ENCODE data around the gene ANKRD44. TPM values are rescaled to one million over a fixed set of nuclear protein-coding genes. Genes with fewer than 3 reads are reported as not detected.

Gene ANKRD44
- total and polyA plus RNA-seq, 2 of the 8 experiments (the other 6 are each of a cell fraction or from before 2014, with no cell fraction given), result 1.2 to 1.3 TPM

GRCh38 chr2:197146995-197147394, 163.6 kb downstream of the ANKRD44 start:
- Histone ChIP-seq H3K9me3 (ENCODE audit: insufficient read depth in 2 of 2, low read depth in 1 of 2, low read length in 1 of 2) (no peaks in the 10 kb centered on the region), H2BK5ac (ENCODE audit: low read depth, low read length) (no peak overlapping the region), H4K8ac (ENCODE audit: extremely low read depth, insufficient read depth, low read length) (no peak overlapping the region), H2AK5ac (ENCODE audit: low read depth, low read length) (no peak overlapping the region), H4K20me1 (replicated peaks in 1 of 2; ENCODE audit: control insufficient read depth in 1 of 2, insufficient read depth in 2 of 2, low read length in 2 of 2) (no peaks in the 10 kb centered on the region), H3K14ac (ENCODE audit: insufficient read length) (no peak overlapping the region), H2BK120ac (replicated peaks; ENCODE audit: low read depth, low read length) (no peak overlapping the region), H3K36me3 (ENCODE audit: control insufficient read depth in 2 of 4, insufficient read depth in 4 of 4, low read length in 3 of 4) (no peaks in the 10 kb centered on the region), H3K4me1 (replicated peaks in 1 of 4; ENCODE audit: control insufficient read depth in 3 of 4, insufficient read depth in 4 of 4, low read length in 3 of 4) (no peaks in the 10 kb centered on the region), H3K4me2 (ENCODE audit: insufficient read depth in 1 of 2, low read depth in 2 of 2, low read length in 2 of 2) (no peak overlapping the region), H4K91ac (replicated peaks; ENCODE audit: insufficient read length, low read length) (no peak overlapping the region), H2AFZ (ENCODE audit: low read length) (peak overlapping the region; percentile 63; the same call in 1 of the 2 replicates), H3K23me2 (ENCODE audit: low read depth, low read length) (no peaks in the 10 kb centered on the region), H2BK20ac (ENCODE audit: low read length) (no peak overlapping the region), H3K4ac (replicated peaks; ENCODE audit: insufficient read length, low read depth, low read length) (no peak overlapping the region), H3K79me2 (ENCODE audit: control insufficient read depth in 1 of 2, insufficient read depth in 2 of 2, low read length in 2 of 2) (no peaks in the 10 kb centered on the region), H3K18ac (ENCODE audit: extremely low read depth, low read length) (no peak overlapping the region), H4K5ac (ENCODE audit: insufficient read length, low read depth, low read length) (no peak overlapping the region), H3K27ac (ENCODE audit: low read depth, low read length) (no peak overlapping the region), H3K9ac (replicated peaks in 1 of 4; ENCODE audit: extremely low read depth in 1 of 4, low read depth in 3 of 4, low read length in 3 of 4) (no peak overlapping the region; a peak in 1 of 7 replicates), H3K23ac (ENCODE audit: insufficient read length) (no peak overlapping the region), H2BK12ac (ENCODE audit: low read depth, low read length) (no peak overlapping the region), H3K56ac (replicated peaks; ENCODE audit: insufficient read length, low read depth, low read length) (no peak overlapping the region), H3K79me1 (ENCODE audit: low read depth, low read length) (no peaks in the 10 kb centered on the region), H3K4me3 (ENCODE audit: extremely low read depth in 1 of 4, insufficient read depth in 2 of 4, low read depth in 3 of 4, low read length in 4 of 4) (no peak overlapping the region), H2BK15ac (ENCODE audit: low read length) (no peak overlapping the region), H3K27me3 (replicated peaks in 1 of 4; ENCODE audit: control insufficient read depth in 3 of 4, extremely low read depth in 1 of 4, insufficient read depth in 3 of 4, low read length in 3 of 4) (peaks cover 0 to 2% (median 0%) of the 10 kb centered on the region in 4 experiments; a peak in 1 of 7 replicates)
- ChIA-PET POLR2A (ENCODE audit: partially characterized antibody) (no interaction called here), CTCF (ENCODE audit: partially characterized antibody) (interaction anchor here (0.9 to 1.0 kb wide), 2 partner anchors 12 to 22 kb away, joined by 3 to 4 read pairs; no protein-coding TSS in a partner anchor)
- no peak for DNase-seq (ENCODE audit: low read depth in 1 of 2, low spot score in 2 of 2)
- TF ChIP-seq CREB1 (IDR thresholded peaks at IDR 0.05) (no peak), YY1 (IDR thresholded peaks at IDR 0.05; ENCODE audit: low read depth, low read length) (no peak), BACH1 (IDR thresholded peaks at IDR 0.05; ENCODE audit: low read length) (no peak), NRF1 (IDR thresholded peaks at IDR 0.05; ENCODE audit: low read depth, low read length) (no peak), TCF12 (IDR thresholded peaks at IDR 0.05; ENCODE audit: low read depth, low read length) (no peak), CHD2 (IDR thresholded peaks at IDR 0.05; ENCODE audit: low read length) (no peak)
- WGBS, 2 experiments (ENCODE audit: extremely low coverage in 1 of 2, insufficient coverage in 1 of 2, insufficient read length in 1 of 2, insufficient replicate concordance in 2 of 2, low coverage in 1 of 2, low lambda C conversion rate in 2 of 2, missing lambda C conversion rate in 1 of 2), result 67% methylated on average over 5 of the region's 5 CpGs; no CpG with 5 or more reads in 1 of the 2 experiments
- no peak for FAIRE-seq

Data from H1 (cell line).